Measurements from ENCODE around the gene DTX2.
"Not testable (repeated sequence)": the region's sequence is repeated elsewhere in the genome, so short reads cannot be mapped to it uniquely, and the experiment has no call there.

The DTX2 gene

GRCh38 chr7:76461464-76462101 is at the start of gene DTX2:
Gene DTX2, plus strand, starts transcription at chr7:76461709. Its CDS starts 18,801 bp downstream, at chr7:76480510.
- DNase-seq = not testable (repeated sequence)

GRCh38 chr7:76412249-76412648 is 49.3 kb upstream of the DTX2 start:
- no peak for DNase-seq

DNA sequence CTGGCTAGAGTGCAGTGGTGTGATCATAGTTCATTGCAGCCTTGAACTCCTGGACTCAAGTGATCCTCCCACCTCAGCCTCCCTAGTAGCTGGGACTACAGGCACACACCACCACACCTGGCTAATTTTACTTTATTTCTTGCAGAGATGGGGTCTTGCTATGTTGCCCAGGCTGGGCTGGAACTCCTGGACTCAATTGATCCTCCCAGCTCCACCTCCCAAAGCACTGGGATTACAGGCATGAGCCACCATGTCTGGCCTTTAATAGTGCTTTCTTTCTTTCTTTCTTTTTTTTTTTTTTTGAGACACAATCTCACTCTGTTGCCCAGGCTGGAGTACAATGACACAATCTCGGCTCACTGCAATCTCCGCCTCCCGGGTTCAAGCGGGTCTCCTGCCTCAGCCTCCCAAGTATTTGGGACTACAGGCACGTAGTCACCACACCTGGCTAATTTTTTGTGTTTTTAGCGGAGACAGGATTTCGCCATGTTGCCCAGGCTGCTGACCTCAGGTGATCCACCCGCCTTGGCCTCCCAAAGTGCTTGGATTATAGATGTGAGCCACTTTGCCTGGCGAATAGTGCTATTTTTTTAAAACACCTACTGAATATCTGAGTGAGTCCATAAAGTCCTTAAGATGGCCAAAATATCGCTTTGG is 43.7 kb upstream of the DTX2 start:
- DNase-seq = not testable (repeated sequence)

- DNase-seq = not testable (repeated sequence)
Observed at GRCh38 chr7:76421097-76421496, 40.4 kb upstream of the DTX2 start.

DNA sequence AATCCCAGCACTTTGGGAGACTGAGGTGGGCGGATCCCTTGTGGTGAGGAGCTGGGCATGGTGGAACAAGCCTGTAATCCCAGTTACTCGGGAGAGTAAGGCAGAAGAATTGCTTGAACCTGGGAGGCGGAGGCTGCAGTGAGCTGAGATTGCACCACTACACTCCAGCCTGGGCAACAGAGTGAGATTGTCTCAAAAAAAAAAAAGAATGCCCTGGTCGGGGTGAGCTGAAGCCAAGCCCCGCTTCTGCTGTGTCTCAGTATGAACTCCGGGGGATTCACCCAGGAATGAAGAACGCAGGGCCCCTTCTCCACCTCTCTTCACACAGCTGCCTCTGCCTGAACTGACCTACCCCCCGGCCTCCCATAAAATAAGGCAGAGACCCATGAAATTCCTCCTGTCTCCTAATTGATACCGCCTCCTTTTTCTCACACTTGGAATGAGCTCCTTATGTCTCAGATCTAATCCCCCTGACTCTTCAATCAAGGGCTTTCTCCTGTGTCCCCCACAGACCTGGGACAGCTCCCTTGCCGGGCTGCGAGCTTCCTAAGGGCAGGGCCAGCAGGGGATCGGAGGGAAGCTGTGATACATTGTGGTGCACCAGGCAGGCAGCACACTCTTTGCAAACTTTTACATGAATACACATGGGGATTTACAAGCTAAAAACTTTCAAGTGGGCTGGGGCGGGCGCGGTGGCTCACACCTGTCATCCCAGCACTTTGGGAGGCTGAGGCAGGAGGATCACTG is 37.7 kb upstream of the DTX2 start:
- no peak for DNase-seq

DNA sequence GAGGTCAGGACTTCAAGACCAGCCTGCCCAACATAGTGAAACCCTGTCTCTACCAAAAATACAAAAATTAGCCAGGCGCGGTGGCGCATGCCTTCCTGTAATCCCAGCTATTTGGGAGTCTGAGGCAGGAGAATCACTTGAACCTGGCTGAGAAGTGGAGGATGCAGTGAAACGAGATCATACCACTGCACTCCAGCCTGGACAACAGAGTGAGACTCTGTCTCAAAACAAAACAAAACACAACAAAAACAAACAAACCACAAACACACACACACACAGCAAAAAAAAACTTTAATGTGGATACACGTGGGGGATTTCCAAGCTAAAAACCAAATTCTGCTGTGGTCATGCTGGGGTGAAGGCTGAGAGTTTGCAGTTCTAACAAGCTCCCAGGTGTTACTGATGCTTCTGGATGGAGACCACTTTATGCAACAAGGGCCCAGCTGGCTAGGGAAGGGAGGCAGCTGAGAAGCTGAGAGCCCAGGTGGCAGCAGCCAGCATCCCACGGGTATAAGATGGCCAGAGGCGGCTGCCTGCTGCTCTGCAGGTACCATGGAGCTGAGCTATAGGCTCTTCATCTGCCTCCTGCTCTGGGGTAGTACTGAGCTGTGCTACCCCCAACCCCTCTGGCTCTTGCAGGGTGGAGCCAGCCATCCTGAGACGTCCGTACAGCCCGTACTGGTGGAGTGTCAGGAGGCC is 36.9 kb upstream of the DTX2 start, which contains the start of gene ZP3:
ZP3 (plus strand) TSS at position 538 of the 699 bp plus-strand sequence; CDS start at position 553, 15 bp downstream.
- no peak for DNase-seq

DNA sequence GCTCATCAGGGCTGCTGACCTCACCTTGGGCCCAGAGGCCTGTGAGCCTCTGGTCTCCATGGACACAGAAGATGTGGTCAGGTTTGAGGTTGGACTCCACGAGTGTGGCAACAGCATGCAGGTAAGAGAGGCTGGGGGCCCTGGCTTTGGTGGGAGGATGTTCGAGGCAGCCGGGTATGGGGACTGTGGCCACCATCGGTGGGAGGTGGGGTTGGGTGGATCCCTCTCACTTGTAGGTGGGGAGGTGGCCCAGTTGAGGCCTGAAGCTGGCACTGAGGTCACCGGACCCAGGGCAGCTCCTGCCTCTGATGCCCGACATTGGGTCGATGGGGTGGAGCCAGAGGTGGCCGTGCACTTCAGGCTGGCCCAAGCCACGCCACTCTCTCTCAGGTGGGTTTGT is 36.4 kb upstream of the DTX2 start:
- no peak for DNase-seq

DNA sequence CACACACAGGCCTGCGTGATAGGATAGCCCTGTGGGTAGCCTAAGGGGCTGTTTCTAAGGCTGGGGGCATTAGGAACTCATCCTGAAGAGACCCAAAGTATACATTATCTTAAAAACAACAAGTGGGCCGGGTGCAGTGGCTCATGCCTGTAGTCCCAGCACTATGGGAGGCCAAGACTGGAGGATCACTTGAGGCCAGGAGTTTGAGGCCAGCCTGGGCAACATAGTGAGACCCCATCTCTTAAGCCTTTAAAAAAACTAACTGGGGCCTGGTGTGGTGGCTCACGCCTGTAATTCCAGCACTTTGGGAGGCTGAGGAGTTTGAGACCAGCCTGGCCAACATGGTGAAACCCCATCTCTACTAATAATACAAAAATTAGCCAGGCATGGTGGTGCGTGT is 36.0 kb upstream of the DTX2 start:
- not testable (repeated sequence) for DNase-seq

DNA sequence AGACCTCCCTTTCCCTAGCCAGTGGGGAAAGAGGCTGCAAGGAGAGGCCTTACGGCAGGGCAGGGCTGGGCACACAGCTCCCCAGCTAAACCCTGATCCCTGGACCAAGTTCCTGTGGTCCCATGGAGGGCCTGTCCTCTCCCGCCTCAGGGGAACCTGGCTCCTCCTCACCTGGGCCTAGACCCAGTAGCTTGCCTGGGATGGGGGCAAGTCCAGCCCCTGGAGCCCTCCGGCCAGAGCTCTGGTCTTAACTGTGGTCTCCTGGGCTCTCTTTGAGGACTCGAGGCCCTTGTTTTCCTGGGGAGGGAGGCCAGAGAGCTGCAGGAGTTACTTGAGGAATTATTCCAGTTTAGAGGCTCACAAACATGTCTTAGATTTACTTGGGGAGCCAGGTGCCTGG is 35.3 kb upstream of the DTX2 start:
- DNase-seq = no peak

- DNase-seq = no peak
Observed at GRCh38 chr7:76427635-76428034, 33.9 kb upstream of the DTX2 start.

GRCh38 chr7:76428149-76428823 is 33.2 kb upstream of the DTX2 start:
- no peak for DNase-seq

DNA sequence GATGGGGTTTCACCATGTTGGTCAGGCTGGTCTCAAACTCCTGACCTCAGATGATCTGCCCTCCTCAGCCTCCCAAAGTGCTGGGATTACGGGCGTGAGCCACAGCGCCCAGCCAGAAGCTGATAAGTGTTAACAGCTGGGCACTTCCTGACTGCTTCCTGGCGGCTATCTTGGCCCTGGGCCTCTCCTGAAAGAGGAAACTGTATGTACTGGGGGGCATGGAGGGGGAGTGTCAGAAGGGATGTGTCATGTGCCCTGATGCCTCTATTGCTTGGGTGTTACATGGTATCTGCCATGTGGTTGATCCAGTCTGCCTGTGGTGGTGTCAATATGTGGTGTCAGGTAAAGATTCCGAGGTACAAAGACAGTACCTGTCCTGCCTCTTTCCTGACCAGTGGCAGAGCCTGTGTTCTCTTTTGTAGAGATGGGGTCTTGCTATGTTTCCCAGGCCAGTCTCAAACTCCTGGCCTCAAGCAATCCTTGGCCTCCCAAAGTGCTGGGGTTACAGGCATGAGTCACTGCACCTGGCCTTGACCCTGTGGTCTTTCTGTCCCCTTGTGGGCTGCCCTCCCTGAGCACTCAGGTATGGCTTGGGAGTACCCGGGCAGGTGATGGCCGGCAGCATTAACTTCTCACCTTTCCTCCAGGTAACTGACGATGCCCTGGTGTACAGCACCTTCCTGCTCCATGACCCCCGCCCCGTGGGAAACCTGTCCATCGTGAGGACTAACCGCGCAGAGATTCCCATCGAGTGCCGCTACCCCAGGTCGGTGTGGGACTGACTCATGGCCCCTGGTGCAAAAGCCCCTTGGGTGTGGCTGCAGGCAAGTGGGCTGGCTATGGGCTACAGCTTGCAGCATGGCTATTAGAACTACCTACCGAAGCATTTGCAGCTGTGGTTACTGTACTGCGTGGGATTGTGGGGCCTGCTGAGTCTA is 32.4 kb upstream of the DTX2 start:
- DNase-seq = no peak

DNA sequence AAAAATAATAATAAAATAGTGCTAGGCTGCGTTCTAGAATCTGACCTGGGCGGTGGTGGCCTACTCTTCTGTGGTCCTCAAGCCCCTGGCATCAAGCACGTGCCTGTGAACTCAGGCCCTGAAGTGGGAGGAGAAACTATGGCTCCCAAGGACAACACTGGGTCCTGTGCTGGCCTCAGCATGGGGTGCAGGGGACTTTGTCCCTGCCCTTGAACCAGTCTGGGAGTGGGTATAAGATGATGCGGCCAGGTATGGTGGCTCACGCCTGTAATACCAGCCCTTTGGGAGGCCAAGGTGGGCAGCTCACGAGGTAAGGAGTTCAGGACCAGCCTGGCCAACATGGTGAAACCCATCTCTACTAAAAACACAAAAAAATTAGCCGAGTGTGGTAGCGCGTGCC is 31.3 kb upstream of the DTX2 start:
- no peak for DNase-seq

- DNase-seq = no peak
Observed at GRCh38 chr7:76430836-76431235, 30.7 kb upstream of the DTX2 start.

DNA sequence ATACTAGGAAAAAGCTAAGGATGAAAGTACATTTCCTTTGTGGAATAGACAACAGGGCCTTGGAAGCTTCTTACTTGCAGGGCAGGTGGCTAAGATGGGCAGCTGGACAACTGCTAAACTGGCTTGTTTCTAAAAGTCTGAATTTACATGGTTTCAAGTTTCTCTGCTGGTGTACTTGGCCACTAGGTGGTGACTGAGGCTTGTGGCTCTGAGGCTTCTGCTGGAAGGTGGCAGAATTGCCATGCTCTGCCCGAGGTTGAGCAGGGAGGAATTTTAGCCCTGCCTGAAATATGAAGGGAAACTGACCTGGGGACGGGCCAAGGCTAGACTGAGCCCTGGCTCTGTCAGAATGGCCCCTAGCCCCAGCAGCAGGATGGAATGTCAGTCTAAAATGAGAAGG is 23.6 kb upstream of the DTX2 start:
- DNase-seq = peak; percentile 43

DNA sequence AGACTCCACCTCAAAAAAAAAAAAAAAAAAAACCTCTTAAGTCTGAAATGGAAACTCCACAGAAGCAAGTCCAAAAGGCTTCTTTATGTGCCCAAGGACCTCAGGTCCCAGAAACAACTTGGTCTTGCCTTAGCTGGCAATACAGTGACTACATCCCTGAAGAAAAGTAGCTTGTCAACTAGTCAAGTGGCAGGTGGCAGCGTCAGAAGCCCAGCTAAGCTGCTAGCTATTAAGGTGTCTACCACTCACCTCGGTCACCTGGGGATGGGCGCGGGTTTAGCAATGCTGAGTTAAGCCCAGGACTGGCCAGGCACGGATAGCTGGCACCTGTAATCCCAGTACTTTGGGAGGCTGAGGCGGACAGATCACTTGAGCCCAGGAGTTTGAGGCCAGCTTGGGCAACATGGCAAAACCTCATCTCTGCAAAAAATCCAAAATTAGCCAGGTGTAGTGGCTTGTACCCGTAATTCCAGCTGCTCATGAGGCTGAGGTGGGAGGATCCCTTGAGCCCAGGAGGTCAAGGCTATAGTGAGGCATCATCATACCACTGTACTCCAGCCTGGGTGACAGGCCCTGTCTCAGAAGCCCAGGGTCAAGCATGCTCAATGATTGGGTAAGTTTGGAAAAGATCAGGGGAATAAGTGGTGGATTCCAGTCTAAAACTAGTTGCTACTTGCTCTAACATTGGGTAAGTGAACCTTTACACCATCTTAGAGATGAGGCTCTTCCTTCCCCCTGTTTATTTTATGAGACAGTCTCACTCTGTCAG is 22.2 kb upstream of the DTX2 start:
- not testable (repeated sequence) for DNase-seq

DNA sequence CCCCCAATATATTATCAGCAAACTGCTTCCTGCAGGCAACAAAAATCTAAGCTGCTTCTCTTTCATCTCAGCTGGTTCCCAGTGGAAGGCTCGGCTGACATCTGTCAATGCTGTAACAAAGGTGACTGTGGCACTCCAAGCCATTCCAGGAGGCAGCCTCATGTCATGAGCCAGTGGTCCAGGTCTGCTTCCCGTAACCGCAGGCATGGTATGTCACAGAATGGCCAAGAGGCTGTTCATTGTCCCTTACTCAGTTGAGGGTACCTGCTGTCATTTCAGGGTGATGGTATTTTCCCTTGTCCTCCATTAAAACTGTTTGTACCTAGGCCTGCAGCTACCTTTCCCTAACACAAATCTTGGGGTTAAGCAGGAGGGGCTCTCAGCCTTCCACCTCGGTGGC is 21.1 kb upstream of the DTX2 start:
- DNase-seq = not testable (repeated sequence)

- not testable (repeated sequence) for DNase-seq
Observed at GRCh38 chr7:76441792-76442191, 19.7 kb upstream of the DTX2 start.

DNA sequence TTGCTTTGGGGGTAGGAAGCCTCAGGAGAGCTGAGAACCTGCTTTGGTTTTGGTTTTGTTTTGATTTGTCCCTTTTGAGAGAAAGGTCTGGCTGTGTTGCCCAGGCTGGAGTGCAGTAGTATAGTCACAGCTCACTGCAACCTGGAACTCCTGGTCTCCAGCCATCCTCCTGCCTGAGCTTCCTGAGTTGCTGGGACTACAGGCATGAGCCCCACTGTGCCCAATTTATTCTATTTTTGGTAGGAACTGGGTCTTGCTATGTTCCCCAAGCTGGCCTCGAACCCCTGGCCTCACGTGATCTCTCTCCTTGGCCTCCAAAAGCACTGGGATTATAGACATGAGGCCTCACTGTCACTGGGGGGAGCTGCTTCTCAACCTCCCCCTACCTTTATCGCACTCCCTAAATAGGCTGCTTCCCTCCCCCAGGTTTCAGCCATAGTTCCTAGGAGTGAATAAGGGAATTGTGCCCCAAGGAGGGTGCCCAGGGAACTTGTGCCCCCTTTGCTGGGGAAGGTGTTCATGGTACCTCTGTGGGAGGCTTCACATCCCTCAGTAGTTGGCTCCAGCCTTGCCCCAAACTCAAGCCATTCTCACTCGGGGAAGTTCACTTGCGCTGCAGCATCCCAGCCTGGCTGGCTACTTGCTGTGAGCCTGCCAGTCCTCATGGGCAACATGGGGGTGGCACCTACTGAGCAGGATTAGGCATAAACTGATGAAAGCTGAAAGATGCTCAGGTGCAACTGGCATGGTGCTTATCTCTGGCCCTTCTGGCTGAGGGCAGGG is 18.7 kb upstream of the DTX2 start:
- DNase-seq = not testable (repeated sequence)

GRCh38 chr7:76443846-76444245 is 17.7 kb upstream of the DTX2 start:
- DNase-seq = peak; percentile 23

All from NCI-H2029 (cell line).